EH (cell line): ENCODE measurements around the gene RAMP3.
"Not testable (repeated sequence)": the region's sequence is repeated elsewhere in the genome, so short reads cannot be mapped to it uniquely, and the experiment has no call there.

ENCODE experiments used
- DNase-seq: peaks from one replicate; pipeline ENCODE4 v3.0.0-alpha.2; 2015; ENCODE audit warnings: low read depth

The RAMP3 gene

GRCh38 chr7:45157286-45157652 is 322 bp upstream of the RAMP3 start:
- no peak for DNase-seq

- DNase-seq: no peak
Measured at GRCh38 chr7:45158471-45158870, 880 bp downstream of the RAMP3 start.

GRCh38 chr7:45159296-45159695 is 1.7 kb downstream of the RAMP3 start:
- no peak for DNase-seq

- DNase-seq: no peak
Measured at GRCh38 chr7:45160417-45160881, 2.9 kb downstream of the RAMP3 start.

- DNase-seq: no peak
Measured at GRCh38 chr7:45161138-45161537, 3.5 kb downstream of the RAMP3 start.

- DNase-seq: no peak
Measured at GRCh38 chr7:45161842-45162241, 4.3 kb downstream of the RAMP3 start.

- no peak for DNase-seq
Measured at GRCh38 chr7:45162311-45162845, 4.8 kb downstream of the RAMP3 start.

- DNase-seq: no peak
Measured at GRCh38 chr7:45162943-45163691, 5.5 kb downstream of the RAMP3 start.

GRCh38 chr7:45163692-45164052 is 6.1 kb downstream of the RAMP3 start:
- no peak for DNase-seq

GRCh38 chr7:45164271-45164670 is 6.7 kb downstream of the RAMP3 start:
- DNase-seq: not testable (repeated sequence)

- DNase-seq: no peak
Measured at GRCh38 chr7:45165857-45166256, 8.3 kb downstream of the RAMP3 start.

GRCh38 chr7:45171946-45172345 is 14.4 kb downstream of the RAMP3 start:
- DNase-seq: no peak

- no peak for DNase-seq
Measured at GRCh38 chr7:45173596-45174327, 16.2 kb downstream of the RAMP3 start.

- no peak for DNase-seq
Measured at GRCh38 chr7:45174328-45174610, 16.7 kb downstream of the RAMP3 start.

- DNase-seq: no peak
Measured at GRCh38 chr7:45174966-45175765, 17.6 kb downstream of the RAMP3 start.

- no peak for DNase-seq
Measured at GRCh38 chr7:45176091-45176490, 18.5 kb downstream of the RAMP3 start.

- no peak for DNase-seq
Measured at GRCh38 chr7:45176886-45177731, 19.5 kb downstream of the RAMP3 start.

- DNase-seq: no peak
Measured at GRCh38 chr7:45177801-45178200, 20.2 kb downstream of the RAMP3 start.

GRCh38 chr7:45178241-45179225 is 20.9 kb downstream of the RAMP3 start:
- DNase-seq: no peak

GRCh38 chr7:45179666-45180065 is 22.1 kb downstream of the RAMP3 start:
- no peak for DNase-seq
